GM12872 (cell line): ENCODE measurements around the gene EXOSC7.

Source experiments
- CTCF ChIP-seq: IDR thresholded peaks from 3 replicates; pipeline ENCODE4 v1.5.1; 2011; ENCODE audit warnings: low read depth, mild to moderate bottlenecking, low read length, moderate library complexity; ENCODE audit not compliant: insufficient read depth

Gene EXOSC7

GRCh38 chr3:45060165-45060892, 84.3 kb downstream of the EXOSC7 start:
- no peak for TF ChIP-seq CTCF
